ENCODE results near the gene PDE4D.

DNA sequence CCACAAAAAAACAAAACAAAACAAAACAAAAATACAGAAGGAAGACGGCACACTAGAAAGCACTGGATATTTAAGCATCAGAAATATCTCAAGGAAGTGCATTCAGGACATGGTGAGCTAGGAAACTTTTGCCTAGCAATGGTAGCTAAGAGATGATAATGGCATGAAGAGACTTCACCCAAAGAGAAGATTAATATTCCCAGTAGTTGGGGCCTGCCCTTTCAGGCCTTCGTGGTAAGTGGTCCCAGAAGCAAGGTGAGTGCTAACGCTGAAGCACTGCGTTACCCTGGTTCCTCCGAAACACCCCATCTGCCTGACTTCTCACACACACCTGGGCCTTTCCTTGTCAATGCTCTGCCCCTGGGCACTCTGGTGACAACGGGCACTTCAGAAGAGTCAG lies 725.5 kb downstream of the PDE4D start:
- no peak for TF ChIP-seq POLR2AphosphoS5 (IDR thresholded peaks at IDR 0.05; ENCODE audit: low read depth, low read length)
- no peak for TF ChIP-seq TAF1 (IDR thresholded peaks at IDR 0.05; ENCODE audit: borderline replicate concordance, insufficient read depth, low read length)
- TF ChIP-seq REST (IDR thresholded peaks at IDR 0.05; ENCODE audit: insufficient read depth in 1 of 2, low read depth in 2 of 2, low read length in 2 of 2), result no peak
- TF ChIP-seq SIN3A (IDR thresholded peaks at IDR 0.05; ENCODE audit: borderline replicate concordance, insufficient read depth, low read length), result no peak
